ENCODE data around the gene ZER1. TPM values are rescaled to one million over a fixed set of nuclear protein-coding genes. Genes with fewer than 3 reads are reported as not detected.

The ZER1 gene
- total RNA-seq, 4 donors from 2014 or later: 63.6 to 115 (median 105) TPM

GRCh38 chr9:128809036-128809599 lies 37.4 kb upstream of the ZER1 start:
- H3K4me1 ChIP-seq: peaks cover 0 to 4% of the 10 kb centered on the region in 2 donors
- ATAC-seq: no peak
- H3K4me3 ChIP-seq: no peak overlapping the region
- H3K27ac ChIP-seq: no peak overlapping the region
- in situ Hi-C loops (cut with MboI; ENCODE audit: low sequenced_read_pairs in 4 of 4) (no loop called here), intact Hi-C loops (cut with DNase I; ENCODE audit: low total_unique reads) (no loop called here)
- DNase-seq: no peak
- TF ChIP-seq POLR2A (IDR thresholded peaks at IDR 0.05) (no peak), CTCF (IDR thresholded peaks at IDR 0.05 in 4 of 5, conservative IDR thresholded peaks at IDR 0.05 in 1 of 5) (no peak)
- H3K36me3 ChIP-seq: peaks cover 0 to 43% of the 10 kb centered on the region in 2 donors
- H3K27me3 ChIP-seq: no peaks in the 10 kb centered on the region
- no peaks in the 10 kb centered on the region for H3K9me3 ChIP-seq

- Histone ChIP-seq H3K9me3 (no peaks in the 10 kb centered on the region), H3K4me1 (peaks cover 0 to 4% of the 10 kb centered on the region in 2 donors), H3K27ac (no peak overlapping the region), H3K4me3 (no peak overlapping the region), H3K27me3 (no peaks in the 10 kb centered on the region), H3K36me3 (peaks cover 0 to 48% of the 10 kb centered on the region in 2 donors)
- in situ Hi-C loops (cut with MboI; ENCODE audit: low sequenced_read_pairs in 4 of 4) (no loop called here), intact Hi-C loops (cut with DNase I; ENCODE audit: low total_unique reads) (no loop called here)
- DNase-seq (no peak), ATAC-seq (no peak)
- no peak for TF ChIP-seq CTCF (IDR thresholded peaks at IDR 0.05 in 4 of 5, conservative IDR thresholded peaks at IDR 0.05 in 1 of 5)
- no peak for TF ChIP-seq POLR2A (IDR thresholded peaks at IDR 0.05)
Measured at GRCh38 chr9:128808543-128808942, 36.8 kb upstream of the ZER1 start.

GRCh38 chr9:128807827-128808226 lies 36.1 kb upstream of the ZER1 start:
- intact Hi-C loops (cut with DNase I; ENCODE audit: low total_unique reads): no loop called here
- TF ChIP-seq POLR2A (IDR thresholded peaks at IDR 0.05): no peak
- TF ChIP-seq CTCF (IDR thresholded peaks at IDR 0.05 in 4 of 5, conservative IDR thresholded peaks at IDR 0.05 in 1 of 5): no peak
- Histone ChIP-seq H3K4me3 (no peak overlapping the region), H3K27me3 (no peaks in the 10 kb centered on the region), H3K4me1 (peaks cover 0 to 4% of the 10 kb centered on the region in 2 donors), H3K36me3 (peaks cover 0 to 55% of the 10 kb centered on the region in 2 donors), H3K27ac (no peak overlapping the region), H3K9me3 (no peaks in the 10 kb centered on the region)
- in situ Hi-C loops (cut with MboI; ENCODE audit: low sequenced_read_pairs in 4 of 4): no loop called here
- DNase-seq: no peak
- ATAC-seq: no peak

- intact Hi-C loops (cut with DNase I; ENCODE audit: low total_unique reads): no loop called here
- H3K27me3 ChIP-seq: no peaks in the 10 kb centered on the region
Measured at GRCh38 chr9:128805661-128806060, 33.9 kb upstream of the ZER1 start.

More at GRCh38 chr9:128805661-128806060, 33.9 kb upstream of the ZER1 start:
- no peak overlapping the region for H3K27ac ChIP-seq
- peaks cover 0 to 73% of the 10 kb centered on the region in 2 donors for H3K36me3 ChIP-seq
- TF ChIP-seq POLR2A (IDR thresholded peaks at IDR 0.05): no peak
- TF ChIP-seq CTCF (IDR thresholded peaks at IDR 0.05 in 4 of 5, conservative IDR thresholded peaks at IDR 0.05 in 1 of 5): no peak
- ATAC-seq: no peak
- H3K4me1 ChIP-seq: no peaks in the 10 kb centered on the region
- no peak for DNase-seq
- in situ Hi-C loops (cut with MboI; ENCODE audit: low sequenced_read_pairs in 4 of 4): no loop called here
- no peaks in the 10 kb centered on the region for H3K9me3 ChIP-seq
- H3K4me3 ChIP-seq: no peak overlapping the region

Data from gastrocnemius medialis (tissue), 4 donors.